ENCODE data around the gene RNF220.

DNA sequence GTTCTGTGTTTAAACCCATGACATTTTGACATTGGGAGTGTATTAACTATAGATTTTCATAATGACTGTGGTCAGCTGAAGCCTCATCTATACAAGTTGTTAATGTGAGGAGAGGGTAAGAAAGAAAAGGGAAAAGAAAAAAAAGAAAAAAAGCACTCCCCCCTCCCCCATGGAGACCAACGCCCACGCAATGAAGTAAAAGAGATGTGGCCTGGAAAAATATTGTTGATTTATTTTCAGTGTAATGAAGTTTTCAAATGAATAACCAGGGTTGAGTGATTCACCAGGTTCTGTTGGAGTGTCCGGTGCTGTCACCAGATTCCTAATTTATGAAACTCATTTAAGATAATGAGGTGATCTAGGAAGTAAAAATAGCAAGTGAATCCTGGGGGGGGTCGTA, 4.7 kb downstream of the RNF220 start:
- TF ChIP-seq RAD21 (IDR thresholded peaks at IDR 0.05; ENCODE audit: low read length) (no peak), POLR2A (IDR thresholded peaks at IDR 0.05; ENCODE audit: low read depth, low read length) (no peak), CTCF (conservative IDR thresholded peaks at IDR 0.05; ENCODE audit: low read depth, low read length) (no peak), RFX5 (IDR thresholded peaks at IDR 0.05; ENCODE audit: low read depth, low read length) (no peak), SMC3 (IDR thresholded peaks at IDR 0.05; ENCODE audit: low read depth, low read length) (no peak), ELK1 (IDR thresholded peaks at IDR 0.05; ENCODE audit: borderline replicate concordance, low read depth, low read length) (no peak), MXI1 (IDR thresholded peaks at IDR 0.05; ENCODE audit: borderline replicate concordance, low read depth, low read length) (no peak), CEBPB (IDR thresholded peaks at IDR 0.05; ENCODE audit: low read depth, low read length) (no peak), MAZ (IDR thresholded peaks at IDR 0.05; ENCODE audit: borderline replicate concordance, low read depth, low read length) (no peak), NFE2L2 (IDR thresholded peaks at IDR 0.05; ENCODE audit: low read depth, low read length) (no peak), BHLHE40 (IDR thresholded peaks at IDR 0.05; ENCODE audit: low read depth, low read length) (no peak)
